NCI-H2107 treated with DMSO at 0.1 percent for 48 hours (cell line): ENCODE measurements around the gene NEURL4.

Source experiments
- DNase-seq: peaks from one replicate; lab custom pipeline; 2025; ENCODE audit not compliant: unreplicated experiment; lab: John Stamatoyannopoulos, UW

NEURL4 gene

GRCh38 chr17:7324438-7324779, 4.7 kb downstream of the NEURL4 start:
- DNase-seq = no peak

DNA sequence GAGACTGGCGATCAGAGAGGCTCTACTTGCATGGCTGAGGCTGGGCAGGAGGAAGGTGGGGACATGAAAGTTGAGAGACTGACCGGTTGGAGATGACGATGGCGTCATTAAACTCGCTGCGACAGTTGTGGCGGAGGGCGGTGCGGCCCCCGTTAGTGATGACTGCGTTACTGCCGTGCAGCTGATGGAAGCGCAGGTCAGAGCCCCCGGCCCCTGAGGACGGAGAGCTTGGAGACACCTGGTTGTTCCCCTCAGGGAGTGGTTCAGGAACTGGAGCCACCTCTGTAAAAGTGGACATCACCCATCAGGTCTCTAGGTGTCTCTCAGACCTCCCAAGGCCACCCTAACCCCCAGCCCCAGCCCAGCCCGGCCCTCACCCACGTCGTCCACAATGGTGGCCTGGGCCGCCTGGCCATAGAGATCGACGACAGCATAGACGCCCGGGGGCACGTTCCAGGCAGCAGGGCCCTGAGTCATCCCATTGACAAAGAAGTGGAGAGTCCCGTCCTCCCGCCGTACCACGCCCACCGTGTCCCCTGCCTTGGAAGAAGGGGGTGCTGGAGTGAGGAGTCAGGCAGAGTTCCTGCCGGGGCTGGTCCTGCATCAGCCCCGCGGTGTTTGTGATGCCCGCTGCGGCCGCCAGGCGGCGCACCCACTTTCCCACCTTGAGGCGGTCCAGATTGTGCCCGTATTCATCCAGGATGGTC, 5.3 kb downstream of the NEURL4 start:
- no peak for DNase-seq

- no peak for DNase-seq
Measured at GRCh38 chr17:7322520-7323194, 6.5 kb downstream of the NEURL4 start.

DNA sequence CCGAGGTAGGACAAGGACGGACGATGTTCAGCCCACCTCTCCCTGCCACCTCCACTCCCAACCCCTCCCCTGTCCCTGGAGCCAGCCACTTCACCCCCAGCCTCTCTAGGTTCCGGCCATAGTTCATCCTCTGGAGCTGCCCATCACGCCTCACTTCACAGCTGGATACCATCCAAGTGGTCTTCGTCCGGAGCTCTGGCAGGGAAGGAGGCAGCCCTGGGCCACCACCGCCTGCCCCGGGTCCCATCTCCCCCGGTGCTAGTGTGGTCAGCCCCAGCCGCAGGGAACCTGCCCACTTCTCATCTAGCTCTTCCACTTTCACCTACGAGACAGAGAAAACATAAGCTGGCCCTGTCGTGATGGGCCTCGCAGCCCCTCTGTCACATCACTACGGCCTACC, 7.7 kb downstream of the NEURL4 start:
- DNase-seq = no peak

DNA sequence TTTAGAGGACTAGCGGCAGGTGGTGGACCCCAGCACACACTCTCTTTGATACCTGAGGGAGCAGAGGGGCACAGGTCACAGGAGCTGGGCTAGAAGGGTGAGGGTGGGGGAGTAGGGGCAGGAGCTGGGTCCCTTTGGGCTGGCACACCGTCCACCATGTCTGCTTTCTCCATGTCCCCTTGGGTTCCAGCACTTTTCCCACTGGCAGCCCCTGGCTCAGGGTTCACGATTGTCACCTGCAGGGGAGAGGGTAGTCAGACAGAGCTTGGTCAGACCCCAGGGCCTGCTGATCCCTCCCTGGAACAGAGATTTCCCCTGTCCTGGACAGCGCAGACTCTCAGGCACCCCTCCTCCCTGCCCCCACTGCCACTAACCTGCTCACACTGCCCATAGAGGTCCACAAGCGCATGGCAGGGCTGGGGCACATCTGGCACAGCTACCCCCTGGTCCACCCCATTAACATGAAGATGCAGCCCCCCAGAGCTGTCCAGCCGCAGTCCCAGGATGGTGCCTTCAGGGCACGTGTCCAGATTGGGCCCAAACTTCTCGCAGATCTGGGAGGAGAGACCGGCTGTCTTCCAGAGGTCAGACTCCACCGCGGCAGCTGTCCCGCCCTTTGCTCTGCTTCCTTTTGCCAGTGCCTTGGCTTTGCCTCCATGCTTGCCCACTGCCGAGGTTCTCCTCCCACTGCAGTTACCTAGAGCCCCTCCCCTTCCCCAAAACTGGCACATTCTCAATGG, 10.8 kb downstream of the NEURL4 start:
- no peak for DNase-seq

GRCh38 chr17:7317161-7317803, 11.9 kb downstream of the NEURL4 start:
- DNase-seq = no peak

DNA sequence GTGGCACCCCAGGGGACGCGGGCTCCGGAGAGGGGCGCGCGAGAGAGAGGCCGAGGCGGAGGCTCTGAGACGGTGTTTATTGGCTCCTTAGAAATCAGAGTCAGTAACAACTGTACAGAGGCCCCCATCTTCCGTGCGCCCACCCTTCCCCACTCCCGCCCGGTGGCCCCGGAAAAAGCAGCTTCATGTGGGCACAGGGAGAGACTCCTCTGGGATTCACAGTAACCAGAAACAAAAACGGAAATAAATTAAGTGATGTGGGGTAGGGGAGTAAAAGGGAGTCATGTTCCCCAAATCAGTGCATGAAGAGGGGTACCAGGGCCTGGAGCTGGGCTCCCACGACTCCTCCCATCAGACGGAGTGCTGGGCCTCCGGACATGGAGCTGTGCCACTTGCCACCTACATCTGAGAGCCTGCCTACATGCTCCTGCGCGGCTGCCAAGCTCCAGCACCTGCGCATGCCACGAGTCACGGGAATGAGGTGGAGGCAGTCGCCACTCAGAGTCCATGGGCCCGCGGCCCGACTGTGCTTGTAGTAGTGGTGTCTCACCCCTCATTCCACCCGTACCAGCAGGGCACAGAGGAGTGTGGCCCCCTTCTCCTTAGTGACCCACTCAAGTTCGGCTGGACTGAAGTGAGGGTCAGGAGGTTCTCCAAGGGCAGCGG, 13.4 kb downstream of the NEURL4 start:
- DNase-seq = no peak

DNA sequence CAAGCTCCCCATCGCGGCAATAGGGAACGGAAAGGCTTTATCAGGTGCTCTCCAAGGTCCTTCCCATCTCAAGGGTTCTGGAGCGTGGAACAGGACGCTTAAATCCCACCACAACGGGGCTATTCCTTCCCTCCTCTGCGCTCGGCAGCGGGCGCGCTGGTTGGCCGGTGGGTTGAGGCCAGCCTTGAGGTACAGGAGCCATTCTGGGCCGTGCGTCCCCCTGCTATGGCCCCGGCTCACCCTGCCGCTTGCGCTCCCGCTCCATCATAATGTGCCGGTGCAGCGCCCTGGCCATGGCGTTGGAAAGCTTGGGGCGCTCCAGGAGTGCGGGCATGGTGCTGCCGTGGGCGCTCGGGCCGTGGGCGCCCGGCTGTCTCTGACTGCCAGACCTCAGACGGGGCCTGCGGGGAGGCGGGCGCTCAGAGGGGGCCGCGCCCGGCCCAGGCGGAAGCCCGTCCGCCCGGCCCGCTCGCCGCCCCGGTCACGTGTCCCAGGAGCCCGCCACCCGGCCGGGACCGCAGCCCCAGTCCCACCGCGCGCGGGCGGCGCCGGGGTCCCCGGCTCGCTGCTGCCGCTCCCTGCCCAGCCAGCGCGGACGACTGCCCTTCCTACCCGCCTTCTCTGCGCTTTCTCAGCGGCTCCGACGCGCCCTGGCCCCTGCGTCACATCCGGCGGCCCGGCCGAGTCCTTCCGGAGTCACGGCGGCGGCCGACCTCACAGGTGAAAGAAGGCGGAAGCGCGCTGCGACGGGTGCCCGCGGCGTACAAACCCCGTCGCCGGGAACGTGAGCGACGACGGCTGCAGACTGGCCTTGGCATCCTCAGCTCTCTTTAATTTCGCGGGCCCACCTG, 14.2 kb downstream of the NEURL4 start, which contains the start of gene GPS2:
Gene GPS2 (minus strand): TSS at position 642 of the 851 bp plus-strand sequence. CDS start 308 bp downstream, at position 334.
- DNase-seq = no peak

GRCh38 chr17:7313890-7314718, 15.0 kb downstream of the NEURL4 start:
- no peak for DNase-seq

GRCh38 chr17:7313088-7313889, 15.8 kb downstream of the NEURL4 start:
- DNase-seq = no peak

DNA sequence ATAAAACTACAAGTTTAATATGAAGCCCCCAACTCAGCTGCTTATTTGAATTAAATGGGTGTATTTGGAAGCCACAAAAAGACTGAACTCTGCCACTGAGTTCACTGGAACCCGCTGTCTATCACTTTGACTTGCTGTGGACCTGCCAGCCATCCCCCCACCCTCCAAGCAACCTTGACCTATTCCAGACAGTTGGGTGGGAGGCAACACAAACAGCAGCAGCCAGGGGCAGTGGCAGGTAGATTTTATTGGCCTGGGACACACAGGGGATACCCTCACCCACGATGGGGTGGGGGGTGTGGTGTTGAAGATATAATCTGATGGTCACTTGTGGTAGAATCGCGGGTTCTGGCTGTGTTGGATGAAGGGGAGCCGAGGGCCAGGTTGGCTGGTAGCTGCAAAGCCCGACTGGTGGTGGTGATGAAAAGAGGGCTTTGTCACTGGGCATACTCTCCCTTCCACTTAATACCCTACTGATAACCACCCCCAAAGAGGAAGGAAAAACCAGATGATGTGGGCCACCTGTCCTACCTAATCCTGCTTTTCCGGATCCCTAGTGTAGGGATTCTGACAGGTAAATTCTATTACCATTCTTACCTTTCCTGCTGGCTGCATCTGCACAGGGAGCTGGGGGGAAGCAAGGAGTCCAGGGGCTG, 16.6 kb downstream of the NEURL4 start:
- no peak for DNase-seq

GRCh38 chr17:7311110-7311705, 17.9 kb downstream of the NEURL4 start:
- no peak for DNase-seq

GRCh38 chr17:7309628-7310027, 19.5 kb downstream of the NEURL4 start:
- DNase-seq = no peak

DNA sequence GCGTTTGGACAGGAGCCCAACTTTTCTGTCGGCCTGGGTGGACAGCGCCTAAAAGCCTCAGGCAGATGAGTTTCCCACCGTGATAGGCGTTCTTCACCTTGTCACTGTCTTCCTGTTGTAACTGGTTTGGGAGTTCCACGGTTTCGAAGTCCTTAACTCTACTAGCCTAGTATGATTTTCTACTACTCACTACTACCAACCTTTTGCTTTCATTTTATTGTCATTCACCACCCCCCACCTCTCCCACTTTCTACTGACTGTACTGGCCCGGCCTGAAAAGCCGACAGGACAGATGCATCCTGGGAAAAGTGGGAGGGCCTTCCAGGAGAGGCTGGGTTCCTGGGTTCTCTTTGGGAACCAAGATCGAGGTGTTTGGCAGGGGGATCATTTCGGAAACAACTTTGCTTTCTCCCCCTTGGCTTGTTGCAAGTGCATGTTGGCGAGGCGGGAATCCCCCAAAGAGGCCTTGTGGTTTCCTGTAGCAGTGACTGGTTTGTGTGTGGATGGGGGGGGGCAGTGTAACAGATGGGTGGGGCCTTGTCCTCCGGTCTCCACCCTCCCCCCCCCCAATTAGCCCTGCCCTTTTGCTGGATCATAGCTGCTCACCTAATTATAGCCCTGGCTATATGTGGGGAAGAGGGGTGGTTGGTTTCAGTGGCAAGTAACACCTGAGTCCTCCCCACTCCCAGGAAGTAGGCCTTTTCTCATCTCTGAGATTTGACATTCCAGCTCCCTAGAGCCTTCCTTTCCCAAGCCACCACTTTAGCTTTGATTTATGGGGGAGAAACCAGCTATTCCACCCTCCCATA, 20.3 kb downstream of the NEURL4 start:
- DNase-seq = peak; percentile 31

DNA sequence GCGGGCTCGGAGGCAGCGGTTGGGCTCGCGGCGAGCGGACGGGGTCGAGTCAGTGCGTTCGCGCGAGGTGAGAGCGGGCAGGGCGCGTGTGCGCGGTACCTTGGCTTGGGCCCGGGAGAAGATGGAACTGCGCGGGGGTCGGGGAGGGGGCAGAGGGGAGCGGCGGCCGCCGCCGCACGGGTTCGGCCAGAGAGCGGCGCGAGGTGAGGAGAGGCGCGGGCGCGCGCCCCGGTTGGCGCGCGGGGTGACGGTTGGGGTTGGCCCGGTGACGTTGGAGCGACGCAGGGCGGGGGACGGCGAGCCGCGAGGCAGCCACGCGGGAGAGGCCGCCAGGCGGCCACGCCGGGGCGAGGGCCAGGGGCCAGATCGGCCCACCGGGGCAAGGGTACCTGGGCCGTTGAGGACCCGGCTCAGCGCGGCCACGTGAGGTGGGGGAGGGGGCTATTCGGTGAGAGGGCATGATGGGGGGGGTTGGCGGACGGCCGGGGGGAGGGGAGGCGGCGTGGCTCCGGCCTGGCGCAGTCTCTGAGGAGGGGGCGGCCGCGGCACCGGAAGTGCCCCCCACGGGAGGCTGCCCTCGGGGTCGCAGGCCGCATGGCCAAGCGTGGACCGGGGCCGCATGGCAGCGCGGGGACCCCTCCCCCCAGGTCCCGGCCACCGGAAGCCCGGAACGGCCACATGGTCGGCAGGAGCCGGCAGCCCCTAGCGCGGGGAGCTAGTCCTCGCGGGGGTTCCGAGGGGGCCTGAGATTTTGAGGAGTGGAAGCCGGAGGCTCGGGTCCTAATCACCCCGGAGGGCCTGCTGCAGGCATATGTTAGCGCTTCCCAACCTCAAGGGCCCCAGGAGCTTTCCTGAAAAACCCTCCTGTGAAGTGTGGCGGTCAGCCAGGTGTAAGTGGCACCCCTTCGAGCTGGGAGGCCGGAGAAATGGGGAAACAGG, 21.2 kb downstream of the NEURL4 start:
- DNase-seq = no peak
